IMR-90 (cell line): ENCODE results near the gene URB2. TPM values are rescaled to one million over a fixed set of nuclear protein-coding genes. Genes with fewer than 3 reads are reported as not detected.

Experiments
- ATAC-seq: fragments of 200-7000 bp; cut with Tn5 transposase; 2 replicates; pipeline ENCODE4 v1.9.1; 2020; ENCODE audit warnings: low read depth, mild to moderate bottlenecking, moderate library complexity
- BruUV-seq: library from RNA; stranded (reverse); fragments of 400-500 nt; replicated peaks from 2 replicates; lab custom pipeline; 2021; lab: Mats Ljungman, UMichigan
- CTCF ChIA-PET: fragments of 300-600 bp; formaldehyde crosslinking; extraction: SDS; loops from one replicate; lab custom pipeline; 2021; ENCODE audit warnings: antibody characterized with exemption; lab: Yijun Ruan, JAX
- POLR2A ChIA-PET: fragments of 300-600 bp; sonication (Branson Sonifier 250); formaldehyde crosslinking; loops from one replicate; lab custom pipeline; 2022; ENCODE audit warnings: antibody characterized with exemption; ENCODE audit not compliant: unreplicated experiment; lab: Charles Lee
- DNase-seq: peaks from one replicate; pipeline ENCODE4 v3.0.0; 2013
- H2AFZ ChIP-seq: replicated peaks from 2 replicates; pipeline ENCODE3; 2013; ENCODE audit warnings: low read length, mild to moderate bottlenecking; ENCODE audit not compliant: poor library complexity
- H2AK5ac ChIP-seq: 2 replicates; pipeline ENCODE4 v1.6.1; 2013; ENCODE audit warnings: low read depth, low read length, inconsistent platforms
- H2AK9ac ChIP-seq: replicated peaks from 2 replicates; pipeline ENCODE3; 2013; ENCODE audit warnings: mild to moderate bottlenecking, low read depth, low read length, moderate library complexity; ENCODE audit not compliant: poor library complexity
- H2BK120ac ChIP-seq: 2 replicates; pipeline ENCODE4 v1.6.1; 2013; ENCODE audit warnings: low read depth, low read length, inconsistent platforms
- H2BK15ac ChIP-seq: 3 replicates; pipeline ENCODE4 v1.6.1; 2013; ENCODE audit warnings: low read depth, low read length, inconsistent platforms
- H2BK20ac ChIP-seq: 2 replicates; pipeline ENCODE4 v1.6.1; 2013; ENCODE audit warnings: low read depth, mild to moderate bottlenecking, inconsistent platforms, low read length, moderate library complexity
- H2BK5ac ChIP-seq: 2 replicates; pipeline ENCODE4 v1.6.1; 2013; ENCODE audit warnings: mild to moderate bottlenecking, low read depth, low read length, inconsistent platforms; ENCODE audit not compliant: poor library complexity, severe bottlenecking
- H3K14ac ChIP-seq: replicated peaks from 2 replicates; pipeline ENCODE4 v1.6.1; 2013; ENCODE audit warnings: low read depth, low read length, inconsistent platforms
- H3K18ac ChIP-seq: 2 replicates; pipeline ENCODE4 v1.6.1; 2013; ENCODE audit warnings: low read depth, low read length, control low read depth
- H3K23ac ChIP-seq: 2 replicates; pipeline ENCODE4 v1.6.1; 2013; ENCODE audit warnings: low read depth, low read length, inconsistent platforms
- H3K27ac ChIP-seq: 2 replicates; pipeline ENCODE4 v1.5.1; 2013; ENCODE audit warnings: mild to moderate bottlenecking, control low read depth, low read length; ENCODE audit not compliant: insufficient read depth
- H3K27me3 ChIP-seq: 2 replicates; pipeline ENCODE4 v1.6.1; 2013; ENCODE audit warnings: low read length; ENCODE audit not compliant: control insufficient read depth, insufficient read depth
- H3K36me3 ChIP-seq: 2 replicates; pipeline ENCODE4 v1.6.1; 2013; ENCODE audit warnings: low read length, mixed read lengths; ENCODE audit not compliant: control insufficient read depth, insufficient read depth
- H3K4ac ChIP-seq: 2 replicates; pipeline ENCODE4 v1.6.1; 2013; ENCODE audit warnings: low read depth, low read length, inconsistent platforms
- H3K4me1 ChIP-seq: 2 replicates; pipeline ENCODE4 v1.6.1; 2013; ENCODE audit warnings: low read length, mixed read lengths; ENCODE audit not compliant: control insufficient read depth, insufficient read depth
- H3K4me2 ChIP-seq: 2 replicates; pipeline ENCODE4 v1.6.1; 2013; ENCODE audit warnings: low read depth, mild to moderate bottlenecking, control low read depth, low read length, moderate library complexity
- H3K4me3 ChIP-seq: 2 replicates; pipeline ENCODE4 v1.5.1; 2013; ENCODE audit warnings: low read depth, mild to moderate bottlenecking, control low read depth, low read length, moderate library complexity; ENCODE audit not compliant: insufficient read depth
- H3K56ac ChIP-seq: 2 replicates; pipeline ENCODE4 v1.6.1; 2013; ENCODE audit warnings: low read length, inconsistent platforms; ENCODE audit not compliant: insufficient read depth; ENCODE audit errors: extremely low read depth
- H3K79me1 ChIP-seq, 2 experiments: 2 replicates each; pipeline ENCODE4 v1.6.1; 2013; ENCODE audit warnings: low read length in 2 of 2, inconsistent platforms in 1 of 2, low read depth in 1 of 2
- H3K9ac ChIP-seq: 2 replicates; pipeline ENCODE4 v1.6.1; 2013; ENCODE audit warnings: low read depth, low read length, control low read depth
- H3K9me1 ChIP-seq: 2 replicates; pipeline ENCODE4 v1.6.1; 2013; ENCODE audit warnings: low read length, inconsistent platforms; ENCODE audit not compliant: insufficient read depth
- H3K9me3 ChIP-seq: 2 replicates; pipeline ENCODE4 v1.6.1; 2013; ENCODE audit warnings: low read length; ENCODE audit not compliant: control insufficient read depth, insufficient read depth
- H4K20me1 ChIP-seq: 2 replicates; pipeline ENCODE4 v1.6.1; 2013; ENCODE audit warnings: low read length, inconsistent platforms; ENCODE audit not compliant: insufficient read depth
- H4K5ac ChIP-seq: 2 replicates; pipeline ENCODE4 v1.6.1; 2013; ENCODE audit warnings: mild to moderate bottlenecking, low read depth, low read length, control low read depth
- H4K8ac ChIP-seq, 2 experiments: 2 replicates each; pipeline ENCODE4 v1.6.1; 2013; ENCODE audit warnings: low read depth in 2 of 2, low read length in 2 of 2, control low read depth in 1 of 2, inconsistent platforms in 1 of 2
- H4K91ac ChIP-seq: 2 replicates; pipeline ENCODE4 v1.6.1; 2013; ENCODE audit warnings: low read depth, low read length, inconsistent platforms; ENCODE audit not compliant: insufficient read depth
- CHD1 ChIP-seq: IDR thresholded peaks from 2 replicates; pipeline ENCODE4 v1.6.1; 2012; ENCODE audit warnings: low read depth, low read length, improper control_type of control experiment
- CTCF ChIP-seq: conservative IDR thresholded peaks from 2 replicates; pipeline ENCODE4 v1.5.1; 2012; ENCODE audit warnings: mild to moderate bottlenecking, low read depth, low read length, improper control_type of control experiment
- MAFK ChIP-seq: IDR thresholded peaks from 2 replicates; pipeline ENCODE4 v1.6.1; 2012; ENCODE audit warnings: low read depth, low read length, improper control_type of control experiment
- WGBS, 2 experiments: methylation state at CpG; one replicate each; pipeline versions ENCODE4 v1.1.5 to v1.1.7; 2013; ENCODE audit warnings: missing lambda C conversion rate in 2 of 2; ENCODE audit not compliant: insufficient read length in 1 of 2; ENCODE audit errors: extremely low coverage in 2 of 2; 5-methylcytosine and 5-hydroxymethylcytosine counted together
- dilution Hi-C: fragments of 300-500 bp; cut with HindIII; formaldehyde crosslinking; loops from one replicate; pipeline ENCODE4 v1.14.3; 2018; ENCODE audit warnings: low sequenced_read_pairs; ENCODE audit not compliant: unreplicated experiment
- in situ Hi-C: fragments of 300-500 bp; cut with MboI; formaldehyde crosslinking; loops from 3 replicates; pipeline ENCODE4 v1.14.3; 2019; ENCODE audit warnings: low sequenced_read_pairs, inconsistent platforms, mixed read lengths
- intact Hi-C: fragments of 100-400 bp; cut with micrococcal nuclease; formaldehyde crosslinking; loops from 2 replicates; pipeline ENCODE4 v1.10.0; 2022
- polyA plus RNA-seq, 3 experiments: library from polyadenylated mRNA; depleted of rRNA; stranded (reverse); fragments of >200 nt; gene quantifications; 2 replicates each; pipeline ENCODE4 v1.2.3, GENCODE V29; 2012; ENCODE audit warnings: low replicate concordance in 1 of 3
- total RNA-seq: library from RNA; depleted of rRNA; stranded (reverse); fragments of >200 nt; gene quantifications from 2 replicates; pipeline ENCODE4 v1.2.3, GENCODE V29; 2012

URB2 gene
- total and polyA plus RNA-seq, 2 of the 4 experiments (the other 2 are of a cell fraction), result 5.9 to 15.4 TPM

- no peak overlapping the region for H3K14ac ChIP-seq
- H2BK5ac ChIP-seq, result no peak overlapping the region
- peaks cover 6% of the 10 kb centered on the region; the same call in 1 of the 2 replicates for H3K9me1 ChIP-seq
- H3K27ac ChIP-seq, result no peak overlapping the region
- no peaks in the 10 kb centered on the region for H4K20me1 ChIP-seq
- no peak overlapping the region for H4K5ac ChIP-seq
- no peak overlapping the region for H3K4me3 ChIP-seq
- H2BK120ac ChIP-seq, result no peak overlapping the region
- 90% methylated on average over 2 of the region's 8 CpGs; no CpG with 5 or more reads in 1 of the 2 experiments for WGBS, 2 experiments
- no peaks in the 10 kb centered on the region for H3K79me1 ChIP-seq
- DNase-seq (no peak), ATAC-seq (no peak)
- H3K27me3 ChIP-seq, result no peaks in the 10 kb centered on the region
- H2BK20ac ChIP-seq, result no peak overlapping the region
- no peak overlapping the region for H2BK15ac ChIP-seq
- POLR2A ChIA-PET, result no interaction called here
- CTCF ChIA-PET, result interaction anchor here (0.7 to 1.0 kb wide), 3 partner anchors 12 to 603 kb away, joined by 3 to 5 read pairs (median 3); no protein-coding TSS in a partner anchor
- no peak overlapping the region for H3K4ac ChIP-seq
- H4K8ac ChIP-seq, result no peak overlapping the region
- H4K91ac ChIP-seq, result no peak overlapping the region
- intact Hi-C loops (loop anchor here (1.0 to 10.0 kb wide), 5 partner anchors 193 to 648 kb away; partner anchors contain the start of gene GALNT2), dilution Hi-C loops (no loop called here), in situ Hi-C loops (loop anchor here (10.0 kb wide), 1 partner anchor 653 kb away; no protein-coding TSS in a partner anchor)
- H3K4me2 ChIP-seq, result no peak overlapping the region
- H3K9me3 ChIP-seq, result no peaks in the 10 kb centered on the region
- TF ChIP-seq CTCF (no peak), CHD1 (no peak), MAFK (no peak)
- H3K23ac ChIP-seq, result no peak overlapping the region
- H2AFZ ChIP-seq, result no peak overlapping the region
- no peak overlapping the region for H3K9ac ChIP-seq
- H3K18ac ChIP-seq, result no peak overlapping the region
- H3K56ac ChIP-seq, result no peak overlapping the region
- peaks cover 6% of the 10 kb centered on the region for H3K4me1 ChIP-seq
- no peak overlapping the region for H2AK9ac ChIP-seq
- H2AK5ac ChIP-seq, result no peak overlapping the region
- H3K36me3 ChIP-seq, result peaks cover 6% of the 10 kb centered on the region; the same call in 1 of the 2 replicates
- BruUV-seq, result no TSS peak
Measured at GRCh38 chr1:229661897-229662296, 35.9 kb downstream of the URB2 start.
